CD14-positive monocyte (primary cell): ENCODE measurements around the gene SLC17A5. TPM values are rescaled to one million over a fixed set of nuclear protein-coding genes. Genes with fewer than 3 reads are reported as not detected.

Experiments
- DNase-seq, 3 donors: peaks; one replicate each; pipeline ENCODE4 v3.0.0-alpha.2; 2011 to 2022
- H2AFZ ChIP-seq: 2 replicates; pipeline ENCODE4 v1.6.0; 2012; ENCODE audit warnings: mild to moderate bottlenecking, low read depth, low read length, inconsistent platforms; ENCODE audit not compliant: insufficient read depth, poor library complexity, severe bottlenecking
- H3K27ac ChIP-seq, 2 donors: 1 replicate in 1 of 2; 2 replicates in 1 of 2; pipeline ENCODE4 v1.5.1; 2012 to 2013; ENCODE audit warnings: low read length in 2 of 2, control low read depth in 1 of 2, inconsistent platforms in 1 of 2, low read depth in 1 of 2, mild to moderate bottlenecking in 1 of 2
- H3K27me3 ChIP-seq, 2 donors: one replicate each; pipeline versions ENCODE4 v1.6.0 to v1.6.1; 2011 to 2013; ENCODE audit warnings: low read length in 2 of 2; ENCODE audit not compliant: control insufficient read depth in 2 of 2, insufficient read depth in 2 of 2
- H3K36me3 ChIP-seq, 2 donors: replicated peaks in 1 of 2; 1 replicate in 1 of 2; 2 replicates in 1 of 2; pipeline versions ENCODE4 v1.5.1 to v1.6.1; 2012 to 2013; ENCODE audit warnings: low read length in 2 of 2, control low read depth in 1 of 2, inconsistent platforms in 1 of 2, mild to moderate bottlenecking in 1 of 2; ENCODE audit not compliant: insufficient read depth in 2 of 2, control insufficient read depth in 1 of 2
- H3K4me1 ChIP-seq, 2 donors: 1 replicate in 1 of 2; 2 replicates in 1 of 2; pipeline versions ENCODE4 v1.5.1 to v1.6.1; 2012 to 2013; ENCODE audit warnings: low read length in 2 of 2, control low read depth in 1 of 2, inconsistent platforms in 1 of 2, mild to moderate bottlenecking in 1 of 2, moderate library complexity in 1 of 2; ENCODE audit not compliant: insufficient read depth in 2 of 2, control insufficient read depth in 1 of 2
- H3K4me2 ChIP-seq: replicated peaks from 2 replicates; pipeline ENCODE3; 2012; ENCODE audit warnings: low read length, moderate library complexity, mild to moderate bottlenecking; ENCODE audit not compliant: poor library complexity, severe bottlenecking; ENCODE audit errors: extremely low read depth
- H3K4me3 ChIP-seq, 3 experiments: fragments of 200-600 bp in 1 of 3; sonication (generic) in 1 of 3; replicated peaks in 1 of 3; 1 replicate in 2 of 3; 2 replicates in 1 of 3; pipeline ENCODE4 v1.5.1; 2011 to 2013; ENCODE audit warnings: low read length in 3 of 3, mild to moderate bottlenecking in 3 of 3, control low read depth in 2 of 3, low read depth in 2 of 3, inconsistent platforms in 1 of 3, moderate library complexity in 1 of 3
- H3K79me2 ChIP-seq: 2 replicates; pipeline ENCODE4 v1.6.0; 2012; ENCODE audit warnings: mild to moderate bottlenecking, control low read depth, inconsistent platforms, low read length, moderate library complexity; ENCODE audit not compliant: insufficient read depth
- H3K9ac ChIP-seq: 2 replicates; pipeline ENCODE4 v1.6.0; 2017; ENCODE audit warnings: low read length, mild to moderate bottlenecking; ENCODE audit not compliant: insufficient read depth, poor library complexity, severe bottlenecking
- H3K9me3 ChIP-seq, 2 donors: replicated peaks in 1 of 2; 1 replicate in 1 of 2; 2 replicates in 1 of 2; pipeline versions ENCODE4 v1.5.1 to v1.6.1; 2012 to 2013; ENCODE audit warnings: low read length in 2 of 2, control low read depth in 1 of 2; ENCODE audit not compliant: control insufficient read depth in 1 of 2, insufficient read depth in 1 of 2
- H4K20me1 ChIP-seq: 2 replicates; pipeline ENCODE4 v1.6.0; 2012; ENCODE audit warnings: mild to moderate bottlenecking, low read length, control low read depth, moderate library complexity; ENCODE audit not compliant: insufficient read depth
- H3K27ac Mint-ChIP-seq, 7 donors: one replicate each; pipeline ENCODE4 v1.8.0; 2020; ENCODE audit warnings: mild to moderate bottlenecking in 7 of 7, mixed read lengths in 7 of 7, moderate library complexity in 6 of 7, inconsistent platforms in 2 of 7
- H3K27me3 Mint-ChIP-seq, 3 donors: one replicate each; pipeline ENCODE4 v1.8.0; 2021 to 2022; ENCODE audit warnings: low read depth in 3 of 3, mild to moderate bottlenecking in 3 of 3, mixed read lengths in 3 of 3, moderate library complexity in 3 of 3, inconsistent platforms in 1 of 3
- H3K36me3 Mint-ChIP-seq, 2 donors: one replicate each; pipeline ENCODE4 v1.8.0; 2020; ENCODE audit warnings: mixed read lengths in 2 of 2, inconsistent platforms in 1 of 2, mild to moderate bottlenecking in 1 of 2
- H3K4me1 Mint-ChIP-seq: one replicate; pipeline ENCODE4 v1.8.0; 2020; ENCODE audit warnings: mild to moderate bottlenecking, mixed read lengths
- H3K4me3 Mint-ChIP-seq, 2 donors: one replicate each; pipeline ENCODE4 v1.8.0; 2020; ENCODE audit warnings: mild to moderate bottlenecking in 2 of 2, mixed read lengths in 2 of 2, moderate library complexity in 1 of 2
- H3K9me3 Mint-ChIP-seq, 7 donors: one replicate each; pipeline ENCODE4 v1.8.0; 2020 to 2022; ENCODE audit warnings: mixed read lengths in 7 of 7, mild to moderate bottlenecking in 6 of 7, moderate library complexity in 6 of 7, inconsistent platforms in 2 of 7
- CTCF ChIP-seq: fragments of 200-600 bp; IDR thresholded peaks from one replicate; pipeline ENCODE4 v1.8.0; 2022; ENCODE audit warnings: antibody characterized with exemption, mild to moderate bottlenecking
- WGBS: methylation state at CpG from one replicate; pipeline ENCODE4 v1.1.5; 2013; ENCODE audit warnings: missing lambda C conversion rate; ENCODE audit not compliant: insufficient coverage; 5-methylcytosine and 5-hydroxymethylcytosine counted together
- intact Hi-C, 2 donors: fragments of 100-400 bp; cut with micrococcal nuclease; formaldehyde crosslinking; loops; one replicate each; pipeline versions ENCODE4 v1.15.0 to v1.15.1; 2023
- polyA plus RNA-seq, 3 donors: library from polyadenylated mRNA; depleted of rRNA in 1 of 3; unstranded in 2 of 3; stranded (reverse) in 1 of 3; fragments of 300-500 nt in 2 of 3; fragments of >200 nt in 1 of 3; fragmentation: Illumina TruSeq in 2 of 3; gene quantifications; 1 replicate in 2 of 3; 2 replicates in 1 of 3; pipeline ENCODE4 v1.2.3, GENCODE V29; 2012 to 2021

Gene SLC17A5
- polyA plus RNA-seq, 3 donors, result 5.3 to 11.6 (median 9.4) TPM

- Histone ChIP-seq H3K27ac (no peak overlapping the region), H2AFZ (no peak overlapping the region), H3K9ac (no peak overlapping the region), H3K4me1 (peaks cover 15 to 16% of the 10 kb centered on the region in 2 donors), H3K79me2 (no peaks in the 10 kb centered on the region), H3K4me3 (no peak overlapping the region), H3K36me3 (no peaks in the 10 kb centered on the region), H3K4me2 (no peak overlapping the region), H3K9me3 (no peaks in the 10 kb centered on the region), H4K20me1 (no peaks in the 10 kb centered on the region), H3K27me3 (no peaks in the 10 kb centered on the region)
- Mint-ChIP-seq H3K4me1 (peaks cover 21% of the 10 kb centered on the region), H3K4me3 (no peak overlapping the region), H3K27ac (no peak overlapping the region), H3K9me3 (no peaks in the 10 kb centered on the region), H3K36me3 (no peaks in the 10 kb centered on the region), H3K27me3 (peaks cover 0 to 3% (median 0%) of the 10 kb centered on the region in 3 donors)
- intact Hi-C loops, result no loop called here
- no peak for TF ChIP-seq CTCF
- no CpG with 5 or more reads among the region's 1 CpG for WGBS
- DNase-seq, result no peak
These were observed 14.0 kb upstream of the SLC17A5 start for GRCh38 chr6:73667798-73668197.

GRCh38 chr6:73666393-73666792, 12.6 kb upstream of the SLC17A5 start:
- Histone ChIP-seq H3K9ac (no peak overlapping the region), H3K4me3 (no peak overlapping the region), H4K20me1 (no peaks in the 10 kb centered on the region), H3K27me3 (no peaks in the 10 kb centered on the region), H2AFZ (no peak overlapping the region), H3K79me2 (no peaks in the 10 kb centered on the region), H3K4me1 (peaks cover under 1 to 2% of the 10 kb centered on the region in 2 donors), H3K36me3 (no peaks in the 10 kb centered on the region), H3K4me2 (no peak overlapping the region), H3K9me3 (no peaks in the 10 kb centered on the region), H3K27ac (no peak overlapping the region)
- intact Hi-C loops, result no loop called here
- H3K9me3 Mint-ChIP-seq, result no peaks in the 10 kb centered on the region
- DNase-seq, result no peak
- no CpG with 5 or more reads among the region's 2 CpGs for WGBS
- no peak for TF ChIP-seq CTCF
- no peak overlapping the region for H3K4me3 Mint-ChIP-seq
- H3K4me1 Mint-ChIP-seq, result peaks cover 8% of the 10 kb centered on the region
- H3K27me3 Mint-ChIP-seq, result peaks cover 0 to 3% (median 0%) of the 10 kb centered on the region in 3 donors
- no peak overlapping the region for H3K27ac Mint-ChIP-seq
- no peaks in the 10 kb centered on the region for H3K36me3 Mint-ChIP-seq
